Measurements from ENCODE around the gene FREM2. TPM values are rescaled to one million over a fixed set of nuclear protein-coding genes. Genes with fewer than 3 reads are reported as not detected.

Gene FREM2
- total RNA-seq, 1 experiment from 2014 or later, result 0.05 TPM

DNA sequence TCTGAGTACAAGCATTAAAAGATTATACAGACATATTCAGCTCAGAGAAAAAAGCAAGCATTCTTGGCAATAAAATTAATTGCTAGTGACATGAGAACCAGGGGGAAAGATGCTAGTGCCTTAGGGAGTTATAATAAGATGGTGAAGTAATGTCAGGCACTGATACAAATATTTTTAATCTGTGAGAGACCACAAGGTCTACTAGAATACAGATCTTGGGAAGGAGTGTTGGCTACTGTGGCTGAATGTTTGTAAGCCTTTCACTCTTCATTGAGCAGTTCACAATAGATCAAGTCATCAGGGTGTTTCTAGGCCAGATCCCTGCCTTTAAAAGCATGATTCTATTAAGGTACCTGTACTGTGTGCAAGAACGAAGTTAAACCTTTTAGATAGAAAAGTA lies 16.4 kb downstream of the FREM2 start:
- Histone ChIP-seq H3K4me1 (ENCODE audit: control insufficient read depth in 1 of 2, insufficient read depth in 2 of 2, low read length in 2 of 2) (no peaks in the 10 kb centered on the region), H3K4me3 (replicated peaks in 1 of 2; ENCODE audit: low read depth in 1 of 2, low read length in 2 of 2) (no peak overlapping the region), H2AFZ (ENCODE audit: low read depth, low read length, poor library complexity, severe bottlenecking) (no peak overlapping the region), H3K27me3 (ENCODE audit: insufficient read depth, low read length) (no peaks in the 10 kb centered on the region; the same call in 1 of the 2 replicates), H3K9me3 (ENCODE audit: control insufficient read depth in 1 of 2, insufficient read depth in 1 of 2, low read depth in 1 of 2, low read length in 2 of 2) (peaks cover 0 to 13% of the 10 kb centered on the region in 2 experiments; a peak in 1 of 4 replicates), H3K9ac (ENCODE audit: low read length) (no peak overlapping the region), H3K79me2 (ENCODE audit: insufficient read depth, low read length) (no peaks in the 10 kb centered on the region), H4K20me1 (ENCODE audit: insufficient read depth) (no peaks in the 10 kb centered on the region), H3K4me2 (ENCODE audit: low read length) (no peak overlapping the region), H3K9me2 (ENCODE audit: insufficient read depth) (no peaks in the 10 kb centered on the region), H3K36me3 (ENCODE audit: control insufficient read depth in 1 of 2, insufficient read depth in 2 of 2, low read length in 2 of 2) (no peaks in the 10 kb centered on the region; a peak in 1 of 4 replicates), H3K27ac (ENCODE audit: low read depth, low read length) (no peak overlapping the region)
- ChIA-PET POLR2A (no interaction called here), RAD21 (ENCODE audit: low non-redundant PET in 1 of 2, low total read pairs in 2 of 2, uncharacterized antibody in 2 of 2, unreplicated experiment in 2 of 2) (no interaction called here), CTCF (no interaction called here)
- intact Hi-C loops (cut with micrococcal nuclease), result no loop called here
- ATAC-seq (no peak), DNase-seq (ENCODE audit: low read depth, low spot score) (no peak)
- BruUV-seq (replicated peaks), result no TSS peak
- TF ChIP-seq, protein P1, sequence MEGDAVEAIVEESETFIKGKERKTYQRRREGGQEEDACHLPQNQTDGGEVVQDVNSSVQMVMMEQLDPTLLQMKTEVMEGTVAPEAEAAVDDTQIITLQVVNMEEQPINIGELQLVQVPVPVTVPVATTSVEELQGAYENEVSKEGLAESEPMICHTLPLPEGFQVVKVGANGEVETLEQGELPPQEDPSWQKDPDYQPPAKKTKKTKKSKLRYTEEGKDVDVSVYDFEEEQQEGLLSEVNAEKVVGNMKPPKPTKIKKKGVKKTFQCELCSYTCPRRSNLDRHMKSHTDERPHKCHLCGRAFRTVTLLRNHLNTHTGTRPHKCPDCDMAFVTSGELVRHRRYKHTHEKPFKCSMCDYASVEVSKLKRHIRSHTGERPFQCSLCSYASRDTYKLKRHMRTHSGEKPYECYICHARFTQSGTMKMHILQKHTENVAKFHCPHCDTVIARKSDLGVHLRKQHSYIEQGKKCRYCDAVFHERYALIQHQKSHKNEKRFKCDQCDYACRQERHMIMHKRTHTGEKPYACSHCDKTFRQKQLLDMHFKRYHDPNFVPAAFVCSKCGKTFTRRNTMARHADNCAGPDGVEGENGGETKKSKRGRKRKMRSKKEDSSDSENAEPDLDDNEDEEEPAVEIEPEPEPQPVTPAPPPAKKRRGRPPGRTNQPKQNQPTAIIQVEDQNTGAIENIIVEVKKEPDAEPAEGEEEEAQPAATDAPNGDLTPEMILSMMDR (IDR thresholded peaks at IDR 0.05 in 2 of 3, conservative IDR thresholded peaks at IDR 0.05 in 1 of 3; ENCODE audit: borderline replicate concordance in 1 of 3, insufficient read depth in 1 of 3, low read depth in 2 of 3, low read length in 2 of 3), result no peak
- TF ChIP-seq, protein P2, sequence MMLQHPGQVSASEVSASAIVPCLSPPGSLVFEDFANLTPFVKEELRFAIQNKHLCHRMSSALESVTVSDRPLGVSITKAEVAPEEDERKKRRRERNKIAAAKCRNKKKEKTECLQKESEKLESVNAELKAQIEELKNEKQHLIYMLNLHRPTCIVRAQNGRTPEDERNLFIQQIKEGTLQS (IDR thresholded peaks at IDR 0.05), result no peak
- TF ChIP-seq, protein P3, sequence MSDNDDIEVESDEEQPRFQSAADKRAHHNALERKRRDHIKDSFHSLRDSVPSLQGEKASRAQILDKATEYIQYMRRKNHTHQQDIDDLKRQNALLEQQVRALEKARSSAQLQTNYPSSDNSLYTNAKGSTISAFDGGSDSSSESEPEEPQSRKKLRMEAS (IDR thresholded peaks at IDR 0.05), result no peak
- no peak for TF ChIP-seq ZFX (IDR thresholded peaks at IDR 0.05)

DNA sequence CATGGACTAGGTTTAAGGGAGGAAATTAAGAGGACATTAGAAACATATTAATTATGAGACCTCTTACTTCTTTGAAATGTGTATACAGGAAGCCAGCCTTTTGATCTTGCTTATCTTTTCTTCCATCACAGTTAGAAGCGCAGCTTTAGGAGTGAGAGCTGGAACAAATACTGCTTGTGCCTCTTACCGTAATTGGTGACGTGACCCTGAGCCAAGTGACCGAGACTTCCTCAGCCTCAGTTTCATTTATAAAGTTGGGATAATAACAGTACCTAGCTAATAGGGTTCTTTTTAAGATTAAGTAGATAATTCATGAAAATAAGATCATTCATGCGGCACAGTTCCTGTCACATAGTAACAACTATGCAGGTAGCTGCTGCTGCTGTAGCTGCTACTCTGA lies 18.5 kb downstream of the FREM2 start:
- Histone ChIP-seq H3K4me3 (replicated peaks in 1 of 2; ENCODE audit: low read depth in 1 of 2, low read length in 2 of 2) (no peak overlapping the region), H2AFZ (ENCODE audit: low read depth, low read length, poor library complexity, severe bottlenecking) (no peak overlapping the region), H4K20me1 (ENCODE audit: insufficient read depth) (no peaks in the 10 kb centered on the region), H3K36me3 (ENCODE audit: control insufficient read depth in 1 of 2, insufficient read depth in 2 of 2, low read length in 2 of 2) (no peaks in the 10 kb centered on the region; a peak in 1 of 4 replicates), H3K27me3 (ENCODE audit: insufficient read depth, low read length) (no peaks in the 10 kb centered on the region; the same call in 1 of the 2 replicates), H3K9me3 (ENCODE audit: control insufficient read depth in 1 of 2, insufficient read depth in 1 of 2, low read depth in 1 of 2, low read length in 2 of 2) (peaks cover 0 to under 1% of the 10 kb centered on the region in 2 experiments; a peak in 1 of 4 replicates), H3K79me2 (ENCODE audit: insufficient read depth, low read length) (no peaks in the 10 kb centered on the region), H3K4me1 (ENCODE audit: control insufficient read depth in 1 of 2, insufficient read depth in 2 of 2, low read length in 2 of 2) (no peaks in the 10 kb centered on the region), H3K27ac (ENCODE audit: low read depth, low read length) (no peak overlapping the region), H3K9ac (ENCODE audit: low read length) (no peak overlapping the region), H3K9me2 (ENCODE audit: insufficient read depth) (no peaks in the 10 kb centered on the region), H3K4me2 (ENCODE audit: low read length) (no peak overlapping the region)
- no peak for ATAC-seq
- BruUV-seq (replicated peaks), result no TSS peak
- ChIA-PET RAD21 (ENCODE audit: low non-redundant PET in 1 of 2, low total read pairs in 2 of 2, uncharacterized antibody in 2 of 2, unreplicated experiment in 2 of 2) (no interaction called here), POLR2A (no interaction called here), CTCF (no interaction called here)
- intact Hi-C loops (cut with micrococcal nuclease), result no loop called here
- TF ChIP-seq ELF1 (IDR thresholded peaks at IDR 0.05; ENCODE audit: borderline replicate concordance, low read depth) (no peak), EZH2phosphoT487 (IDR thresholded peaks at IDR 0.05; ENCODE audit: borderline replicate concordance) (no peak), SP1 (IDR thresholded peaks at IDR 0.05; ENCODE audit: low read depth) (no peak), JUND (IDR thresholded peaks at IDR 0.05) (no peak)
- DNase-seq (ENCODE audit: low read depth, low spot score), result no peak

Data from HCT116 (cell line).